22Rv1 (cell line): ENCODE data around the gene CHAT.

Experiments used
- ZFX ChIP-seq: fragments of 450-650 bp; IDR thresholded peaks from 2 replicates; pipeline ENCODE4 v1.6.1; 2017; ENCODE audit warnings: antibody characterized with exemption, borderline replicate concordance
- TF ChIP-seq, protein P1 (sequence below): fragments of 450-650 bp; IDR thresholded peaks from 2 replicates; pipeline ENCODE4 v1.5.1; 2017; ENCODE audit warnings: mild to moderate bottlenecking

- TF ChIP-seq, protein P1, sequence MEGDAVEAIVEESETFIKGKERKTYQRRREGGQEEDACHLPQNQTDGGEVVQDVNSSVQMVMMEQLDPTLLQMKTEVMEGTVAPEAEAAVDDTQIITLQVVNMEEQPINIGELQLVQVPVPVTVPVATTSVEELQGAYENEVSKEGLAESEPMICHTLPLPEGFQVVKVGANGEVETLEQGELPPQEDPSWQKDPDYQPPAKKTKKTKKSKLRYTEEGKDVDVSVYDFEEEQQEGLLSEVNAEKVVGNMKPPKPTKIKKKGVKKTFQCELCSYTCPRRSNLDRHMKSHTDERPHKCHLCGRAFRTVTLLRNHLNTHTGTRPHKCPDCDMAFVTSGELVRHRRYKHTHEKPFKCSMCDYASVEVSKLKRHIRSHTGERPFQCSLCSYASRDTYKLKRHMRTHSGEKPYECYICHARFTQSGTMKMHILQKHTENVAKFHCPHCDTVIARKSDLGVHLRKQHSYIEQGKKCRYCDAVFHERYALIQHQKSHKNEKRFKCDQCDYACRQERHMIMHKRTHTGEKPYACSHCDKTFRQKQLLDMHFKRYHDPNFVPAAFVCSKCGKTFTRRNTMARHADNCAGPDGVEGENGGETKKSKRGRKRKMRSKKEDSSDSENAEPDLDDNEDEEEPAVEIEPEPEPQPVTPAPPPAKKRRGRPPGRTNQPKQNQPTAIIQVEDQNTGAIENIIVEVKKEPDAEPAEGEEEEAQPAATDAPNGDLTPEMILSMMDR = no peak
- TF ChIP-seq ZFX = no peak
Measured at GRCh38 chr10:49601857-49602256, 12.0 kb upstream of the CHAT start.
